ENCODE measurements around the gene TOR4A.

The TOR4A gene

GRCh38 chr9:137273095-137273490 is 4.4 kb upstream of the TOR4A start:
- no peak for DNase-seq (ENCODE audit: low read depth)

- DNase-seq (ENCODE audit: low read depth): no peak
Observed at GRCh38 chr9:137273611-137274320, 3.8 kb upstream of the TOR4A start.

DNA sequence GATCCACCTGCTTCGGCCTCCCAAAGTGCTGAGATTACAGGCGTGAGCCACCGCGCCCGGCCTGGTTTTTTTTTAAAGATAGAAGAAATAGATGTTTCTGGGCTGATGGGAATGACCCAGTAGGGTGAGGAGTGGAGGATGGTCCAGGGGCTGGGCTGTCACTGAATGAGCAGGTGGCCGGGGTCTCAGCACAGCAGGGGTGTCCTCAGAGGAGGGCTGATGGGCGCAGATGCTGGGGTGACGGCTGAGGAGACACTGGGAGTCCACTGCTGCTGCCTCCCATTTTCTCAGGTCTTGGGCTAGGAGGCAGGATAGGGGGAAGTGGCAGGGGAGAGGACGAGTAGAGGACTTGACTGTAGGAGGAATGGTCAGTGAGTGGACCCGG is 2.3 kb upstream of the TOR4A start:
- DNase-seq (ENCODE audit: low read depth): no peak

- DNase-seq (ENCODE audit: low read depth): no peak
Observed at GRCh38 chr9:137275588-137276472, 1.7 kb upstream of the TOR4A start.

- DNase-seq (ENCODE audit: low read depth): no peak
Observed at GRCh38 chr9:137276473-137277328, 825 bp upstream of the TOR4A start.

DNA sequence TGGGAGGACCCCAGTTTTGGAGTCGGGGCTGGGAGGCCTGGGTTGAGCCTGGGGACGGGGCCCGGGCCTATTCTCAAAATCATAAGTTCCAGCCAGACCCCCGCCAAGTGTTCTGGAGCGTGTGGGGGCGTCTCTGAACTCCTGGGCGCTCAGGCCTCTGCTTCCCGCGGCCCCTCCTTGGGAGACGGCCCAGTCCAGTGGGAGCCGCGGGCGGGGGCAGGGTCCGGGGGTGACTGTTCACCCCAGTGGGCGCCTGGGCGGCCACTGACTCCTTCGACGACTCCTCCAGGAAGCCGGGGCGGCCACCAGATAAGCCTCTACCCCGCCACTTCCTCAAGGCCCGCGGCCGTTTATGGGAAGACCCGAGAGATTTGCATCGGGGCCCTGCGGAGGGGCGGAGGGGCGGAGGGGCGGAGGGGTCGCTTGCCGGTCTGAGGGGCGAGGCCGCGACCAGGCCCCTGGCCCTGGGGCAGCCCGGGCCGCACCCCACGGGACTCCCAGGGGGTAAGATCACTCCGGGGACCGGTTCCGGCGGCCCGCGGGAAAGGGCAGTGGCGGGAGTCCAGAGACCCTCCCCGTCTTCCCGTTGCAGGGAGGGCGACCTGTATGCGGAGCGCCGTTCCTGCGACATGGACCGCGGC is 655 bp downstream of the TOR4A start:
- no peak for DNase-seq (ENCODE audit: low read depth)

DNA sequence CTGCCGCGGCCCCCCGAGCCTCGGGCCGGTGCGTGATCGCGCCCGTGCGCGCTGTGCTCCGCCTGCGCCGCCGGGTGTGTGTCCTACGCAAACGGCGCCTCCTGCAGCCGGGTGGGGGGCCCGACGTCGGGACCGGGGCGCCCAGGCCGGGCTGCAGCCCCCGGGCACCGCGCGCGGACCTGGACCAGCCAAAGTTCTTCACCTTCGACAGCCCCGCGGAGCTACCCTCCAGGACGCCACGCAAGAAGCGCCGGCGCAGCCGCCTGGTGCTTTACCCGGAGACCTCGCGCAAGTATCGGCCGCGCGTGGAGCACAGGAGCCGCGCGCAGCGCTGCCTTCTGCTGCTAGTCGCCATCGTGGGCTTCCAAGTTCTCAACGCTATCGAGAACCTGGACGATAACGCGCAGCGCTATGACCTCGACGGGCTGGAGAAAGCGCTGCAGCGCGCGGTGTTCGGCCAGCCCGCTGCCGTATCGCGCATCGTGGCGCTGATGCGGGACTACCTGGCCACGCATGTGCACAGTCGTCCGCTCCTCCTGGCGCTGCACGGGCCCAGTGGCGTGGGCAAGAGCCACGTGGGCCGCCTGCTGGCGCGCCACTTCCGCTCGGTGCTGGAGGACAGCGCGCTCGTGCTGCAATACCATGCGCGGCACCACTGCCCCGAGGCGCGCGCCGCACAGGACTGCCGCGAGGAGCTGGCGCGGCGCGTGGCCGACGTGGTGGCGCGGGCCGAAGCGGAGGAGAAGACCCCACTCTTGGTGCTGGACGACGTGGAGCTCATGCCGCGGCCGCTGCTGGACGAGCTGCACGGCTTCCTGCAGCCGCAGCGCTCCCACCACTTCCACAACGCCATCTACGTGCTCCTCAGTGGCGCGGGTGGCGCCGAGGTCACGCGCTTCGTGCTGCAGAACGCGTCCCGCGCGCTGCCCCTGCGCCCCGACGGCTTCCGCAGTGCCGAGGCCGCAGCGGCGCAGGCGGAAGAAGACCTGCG is 1.5 kb downstream of the TOR4A start:
- DNase-seq (ENCODE audit: low read depth): no peak

DNA sequence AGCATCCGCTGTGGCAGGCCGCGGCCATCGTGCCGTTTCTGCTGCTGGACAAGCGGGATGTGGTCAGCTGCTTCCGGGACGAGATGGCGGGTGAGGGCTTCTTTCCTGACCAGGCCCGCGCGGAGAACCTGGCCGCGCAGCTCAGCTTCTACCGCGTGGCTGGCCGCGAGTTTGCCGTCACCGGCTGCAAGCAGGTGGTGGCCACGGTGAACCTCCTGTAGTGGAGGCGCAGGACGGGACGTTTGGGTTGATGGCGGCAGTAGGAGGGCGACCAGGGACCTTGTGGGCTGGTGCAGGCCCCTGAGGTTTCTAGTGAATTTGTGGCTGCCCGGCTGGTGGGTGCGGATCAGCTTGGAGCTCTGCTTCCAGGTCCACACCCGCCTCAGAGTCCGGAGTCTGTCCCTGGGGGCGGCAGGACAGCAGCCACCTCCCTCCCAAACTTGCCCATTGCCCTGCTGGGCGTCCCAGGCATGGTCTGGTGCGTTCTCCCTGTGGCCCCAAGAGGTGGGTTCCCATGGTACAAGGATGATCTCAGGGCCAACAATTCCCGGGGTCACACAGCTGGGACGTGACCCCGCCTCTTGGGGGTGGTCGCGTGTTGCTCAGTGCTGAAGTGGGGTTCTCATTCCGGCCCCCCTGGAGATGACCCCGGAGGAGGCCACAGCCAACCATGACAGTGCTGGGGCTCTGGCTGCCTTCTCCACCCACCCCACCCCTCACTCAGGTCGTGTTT is 2.4 kb downstream of the TOR4A start:
- DNase-seq (ENCODE audit: low read depth): no peak

- no peak for DNase-seq (ENCODE audit: low read depth)
Observed at GRCh38 chr9:137280474-137281344, 3.2 kb downstream of the TOR4A start.

- DNase-seq (ENCODE audit: low read depth): no peak
Observed at GRCh38 chr9:137281345-137282116, 4.0 kb downstream of the TOR4A start.

- no peak for DNase-seq (ENCODE audit: low read depth)
Observed at GRCh38 chr9:137286975-137287383, 9.5 kb downstream of the TOR4A start.

GRCh38 chr9:137293094-137293481 is 15.6 kb downstream of the TOR4A start:
- DNase-seq (ENCODE audit: low read depth): no peak

DNA sequence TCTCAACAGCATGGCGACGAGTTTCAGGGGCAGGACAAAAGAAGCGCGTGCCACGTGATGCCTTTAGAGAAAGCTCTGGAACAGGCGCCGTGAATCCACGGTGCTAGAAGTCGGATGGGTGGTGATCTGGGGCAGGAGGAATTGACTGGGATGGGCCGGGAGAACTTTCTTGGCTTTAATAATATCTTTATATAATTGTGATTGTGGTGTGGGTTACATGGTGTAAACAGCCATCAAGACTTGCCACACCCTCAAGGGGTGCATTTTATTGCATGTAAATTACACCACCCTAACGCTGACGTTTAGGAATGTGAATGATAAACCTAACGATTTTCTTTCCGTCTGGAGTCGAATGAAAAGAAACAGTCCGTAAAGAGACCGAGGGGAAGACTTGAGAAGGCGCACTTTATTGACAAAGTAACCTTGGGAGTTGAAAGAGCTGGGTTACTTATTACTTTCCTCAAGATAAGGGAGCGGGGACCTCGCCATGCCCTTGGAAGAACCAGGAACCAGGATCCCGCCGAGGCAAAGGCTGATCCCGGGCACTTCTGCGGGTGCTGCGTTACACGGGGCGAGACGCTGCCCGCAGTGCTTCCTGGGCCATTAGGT is 16.1 kb downstream of the TOR4A start:
- no peak for DNase-seq (ENCODE audit: low read depth)

GRCh38 chr9:137294091-137294680 is 16.7 kb downstream of the TOR4A start:
- DNase-seq (ENCODE audit: low read depth): no peak

DNA sequence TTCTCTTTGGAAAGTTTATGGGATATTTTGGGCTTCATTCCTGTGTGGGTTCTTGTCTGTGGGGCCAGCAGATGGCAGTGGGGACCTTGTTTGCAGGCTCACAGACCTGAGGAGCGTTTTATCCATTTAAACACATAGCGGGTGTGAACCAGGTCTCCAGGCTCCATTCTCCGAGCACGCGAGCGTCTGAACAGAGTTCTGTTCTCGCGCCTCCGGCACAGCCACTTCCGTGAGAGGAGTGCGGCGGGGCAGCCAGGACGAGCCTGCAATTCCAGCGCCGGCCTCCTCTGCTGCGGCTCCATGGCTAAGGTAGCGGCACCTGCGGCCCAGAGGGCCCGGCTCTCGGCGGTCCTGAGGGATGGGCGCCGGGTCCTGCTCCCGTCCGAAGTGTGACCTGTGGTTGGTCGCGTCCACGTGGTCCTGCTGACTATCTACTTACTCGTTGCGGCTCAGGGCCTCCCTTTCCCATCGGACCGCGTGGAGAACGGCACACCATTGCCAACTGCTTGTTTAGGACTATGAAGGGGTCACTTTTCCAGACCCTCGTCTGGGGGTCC is 17.2 kb downstream of the TOR4A start:
- DNase-seq (ENCODE audit: low read depth): no peak

DNA sequence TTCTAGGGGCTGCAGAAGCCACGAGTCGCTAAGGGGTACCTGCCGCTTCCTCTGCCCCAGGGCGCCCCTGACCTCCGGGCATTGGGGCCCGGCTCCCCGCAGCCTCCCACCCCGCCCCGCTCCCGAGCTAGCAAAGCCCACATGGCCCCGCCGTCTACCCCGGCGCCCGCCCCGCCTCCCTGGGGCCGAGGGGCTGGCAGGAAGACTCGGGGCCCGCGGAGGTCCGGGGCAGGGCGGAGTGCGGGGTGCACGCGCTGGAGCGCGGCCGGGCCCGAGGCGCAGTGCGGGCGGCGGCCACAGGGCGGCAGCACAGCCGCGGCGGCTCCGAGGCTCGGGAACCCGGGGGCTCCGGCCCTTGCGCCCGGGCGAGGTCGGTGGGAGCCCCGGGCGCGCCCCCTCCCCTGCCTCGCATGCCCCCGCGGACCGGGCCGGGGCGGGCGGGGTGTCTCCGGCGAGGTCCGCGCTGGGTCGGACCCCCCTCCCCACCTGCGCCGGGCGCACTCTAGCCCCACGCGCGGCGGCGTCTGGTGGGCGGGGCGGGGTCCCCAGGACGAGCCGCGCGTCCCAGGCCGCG is 17.8 kb downstream of the TOR4A start:
- no peak for DNase-seq (ENCODE audit: low read depth)

Data from stimulated activated CD4-positive, alpha-beta T cell treated with anti-CD3 and anti-CD28 coated beads, Interleukin-2, amount 100 ng/mL, for 4 hours (primary cell).